Measurements from ENCODE around the gene OR4C11. TPM values are rescaled to one million over a fixed set of nuclear protein-coding genes. Genes with fewer than 3 reads are reported as not detected.

OR4C11 gene, protein sequence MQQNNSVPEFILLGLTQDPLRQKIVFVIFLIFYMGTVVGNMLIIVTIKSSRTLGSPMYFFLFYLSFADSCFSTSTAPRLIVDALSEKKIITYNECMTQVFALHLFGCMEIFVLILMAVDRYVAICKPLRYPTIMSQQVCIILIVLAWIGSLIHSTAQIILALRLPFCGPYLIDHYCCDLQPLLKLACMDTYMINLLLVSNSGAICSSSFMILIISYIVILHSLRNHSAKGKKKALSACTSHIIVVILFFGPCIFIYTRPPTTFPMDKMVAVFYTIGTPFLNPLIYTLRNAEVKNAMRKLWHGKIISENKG
- polyA plus RNA-seq (2013, experiment 1 of 2): not detected
- polyA plus RNA-seq (2013, experiment 2 of 2): not detected

DNA sequence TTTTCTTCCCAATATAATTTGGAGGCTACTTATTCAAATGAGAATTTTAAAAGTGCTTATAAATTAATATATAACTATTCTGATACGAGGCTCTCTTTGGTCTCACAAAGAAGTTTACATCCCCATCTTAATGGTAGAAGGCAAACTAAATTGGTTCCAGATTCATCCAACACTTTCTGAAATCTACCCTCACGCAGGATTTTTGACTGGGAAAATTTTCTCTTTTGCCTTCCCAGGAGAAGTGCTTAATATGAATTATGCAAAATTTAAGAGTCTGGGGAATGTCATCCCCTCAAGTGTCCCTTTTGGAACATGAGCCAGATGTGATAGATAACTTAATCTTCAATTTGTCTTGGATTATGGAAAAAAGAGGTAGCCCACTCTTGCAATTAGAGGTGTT lies at the start of gene OR4C11:
TSS of gene OR4C11 (minus strand) at position 101 of the 400 bp plus-strand sequence. CDS start 3,272 bp downstream, outside the sequence.
- WGBS: 71% methylated on average over 1 of the region's 2 CpGs
- no peaks in the 10 kb centered on the region for H3K36me3 ChIP-seq (ENCODE audit: insufficient read depth, low read length)
- H3K27ac ChIP-seq (ENCODE audit: low read depth, low read length): no peak within 1 kb of the TSS
- H3K4me1 ChIP-seq (ENCODE audit: insufficient read depth, low read length): no peaks in the 10 kb centered on the region
- H3K27me3 ChIP-seq (ENCODE audit: insufficient read depth, low read length): no peaks in the 10 kb centered on the region
- H3K4me3 ChIP-seq (ENCODE audit: low read length): no peak within 1 kb of the TSS
- peaks cover 61% of the 10 kb centered on the region for H3K9me3 ChIP-seq (ENCODE audit: insufficient read depth, low read depth, low read length)
- H3K9ac ChIP-seq (ENCODE audit: low read depth, low read length): no peak within 1 kb of the TSS

DNA sequence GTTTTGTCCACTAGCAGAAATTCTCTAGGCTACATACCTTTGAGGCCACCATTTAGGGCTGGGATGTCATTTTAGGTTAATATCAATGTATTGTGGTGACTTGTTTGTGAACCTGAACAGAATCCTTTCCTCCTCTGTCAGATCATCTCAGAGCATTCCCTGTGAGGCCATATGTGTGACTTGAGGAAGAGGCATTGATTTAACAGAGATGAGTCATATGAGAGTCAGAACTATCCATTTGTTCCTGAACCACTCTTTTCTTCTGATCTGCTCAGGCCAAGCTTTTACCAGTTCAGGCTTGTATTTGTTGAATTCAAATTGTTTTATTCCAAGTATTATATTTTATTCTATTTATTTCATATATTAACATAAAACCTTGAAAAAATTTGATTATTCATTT lies 47.7 kb upstream of the OR4C11 start:
- Histone ChIP-seq H3K4me1 (ENCODE audit: insufficient read depth, low read length) (no peaks in the 10 kb centered on the region), H3K9ac (ENCODE audit: low read depth, low read length) (no peak overlapping the region), H3K27ac (ENCODE audit: low read depth, low read length) (no peak overlapping the region), H3K9me3 (ENCODE audit: insufficient read depth, low read depth, low read length) (peaks cover 67% of the 10 kb centered on the region), H3K4me3 (ENCODE audit: low read length) (no peak overlapping the region), H3K36me3 (ENCODE audit: insufficient read depth, low read length) (no peaks in the 10 kb centered on the region), H3K27me3 (ENCODE audit: insufficient read depth, low read length) (no peaks in the 10 kb centered on the region)

DNA sequence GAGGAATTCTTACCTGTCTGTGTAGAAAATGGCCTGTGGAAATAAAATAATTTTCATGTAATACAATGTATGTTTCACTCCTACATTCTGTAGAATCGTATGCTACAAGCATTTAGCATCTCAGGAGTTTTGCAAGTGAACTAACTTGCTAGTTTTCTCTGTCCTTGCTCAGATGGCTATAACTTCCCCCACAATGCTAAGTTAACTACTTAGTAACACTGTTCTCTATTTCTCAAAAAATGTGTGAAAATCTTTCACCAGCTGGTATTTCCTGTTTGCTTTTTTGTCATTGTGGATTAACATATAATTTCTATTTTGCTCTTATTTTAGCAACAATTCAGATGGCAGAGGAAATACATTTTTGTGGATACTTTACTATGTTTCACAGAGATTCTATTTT lies 45.1 kb upstream of the OR4C11 start:
- Histone ChIP-seq H3K27ac (ENCODE audit: low read depth, low read length) (no peak overlapping the region), H3K27me3 (ENCODE audit: insufficient read depth, low read length) (no peaks in the 10 kb centered on the region), H3K4me1 (ENCODE audit: insufficient read depth, low read length) (no peaks in the 10 kb centered on the region), H3K36me3 (ENCODE audit: insufficient read depth, low read length) (no peaks in the 10 kb centered on the region), H3K4me3 (ENCODE audit: low read length) (no peak overlapping the region), H3K9ac (ENCODE audit: low read depth, low read length) (no peak overlapping the region), H3K9me3 (ENCODE audit: insufficient read depth, low read depth, low read length) (peaks cover 66% of the 10 kb centered on the region)
- WGBS: 67% methylated on average over 1 of the region's 1 CpG

DNA sequence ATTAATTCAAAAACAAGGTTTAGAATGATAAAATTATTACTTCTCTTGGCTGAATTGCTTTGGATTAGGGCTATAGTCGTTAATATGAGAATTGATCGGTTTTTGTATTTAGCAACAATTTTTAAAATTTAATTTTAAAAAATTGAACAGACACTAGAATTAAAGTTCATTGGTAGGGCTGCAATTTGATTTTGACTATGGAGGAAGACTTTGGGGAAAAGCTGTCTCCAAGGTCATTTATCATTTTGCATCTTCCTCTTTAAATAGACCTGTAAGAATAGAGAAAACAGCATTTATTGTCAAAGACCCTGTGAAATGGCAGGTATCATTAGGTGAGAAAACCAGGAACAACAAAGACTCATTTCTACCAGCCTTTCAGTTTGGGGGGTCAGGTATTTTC lies 40.6 kb upstream of the OR4C11 start, which contains the start of gene OR4S2:
TSS of gene OR4S2 (plus strand) at position 301 of the 400 bp plus-strand sequence. CDS start 2,577 bp downstream, outside the sequence.
- WGBS: no CpG with 5 or more reads among the region's 2 CpGs
- no peak within 1 kb of the TSS for H3K9ac ChIP-seq (ENCODE audit: low read depth, low read length)
- H3K4me1 ChIP-seq (ENCODE audit: insufficient read depth, low read length): no peaks in the 10 kb centered on the region
- H3K27ac ChIP-seq (ENCODE audit: low read depth, low read length): no peak within 1 kb of the TSS
- no peaks in the 10 kb centered on the region for H3K27me3 ChIP-seq (ENCODE audit: insufficient read depth, low read length)
- H3K36me3 ChIP-seq (ENCODE audit: insufficient read depth, low read length): no peaks in the 10 kb centered on the region
- H3K9me3 ChIP-seq (ENCODE audit: insufficient read depth, low read depth, low read length): peaks cover 64% of the 10 kb centered on the region
- H3K4me3 ChIP-seq (ENCODE audit: low read length): no peak within 1 kb of the TSS

DNA sequence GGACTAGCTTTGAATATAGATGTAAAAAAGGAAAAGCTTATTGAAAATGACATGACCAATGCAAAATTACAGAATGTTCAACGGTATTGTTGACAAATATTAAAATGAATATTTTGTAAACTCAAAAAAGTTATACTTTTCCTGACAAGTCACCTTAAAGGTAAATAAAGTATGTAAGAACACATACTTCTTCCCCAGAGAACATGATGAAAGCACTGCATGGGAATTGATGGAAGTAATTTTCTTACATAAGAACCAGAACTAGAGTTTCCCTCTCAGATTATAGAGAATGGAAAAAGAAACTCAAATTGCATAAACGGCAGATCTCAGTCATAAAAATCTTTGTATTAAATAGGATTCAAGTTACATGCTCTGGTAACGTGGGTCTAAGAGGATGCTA lies 27.4 kb upstream of the OR4C11 start, which contains the start of gene OR4P4:
TSS of gene OR4P4 (plus strand) at position 301 of the 400 bp plus-strand sequence.
- Histone ChIP-seq H3K4me3 (ENCODE audit: low read length) (no peak within 1 kb of the TSS), H3K9me3 (ENCODE audit: insufficient read depth, low read depth, low read length) (peaks cover 67% of the 10 kb centered on the region), H3K9ac (ENCODE audit: low read depth, low read length) (no peak within 1 kb of the TSS), H3K36me3 (ENCODE audit: insufficient read depth, low read length) (no peaks in the 10 kb centered on the region), H3K27ac (ENCODE audit: low read depth, low read length) (no peak within 1 kb of the TSS), H3K27me3 (ENCODE audit: insufficient read depth, low read length) (no peaks in the 10 kb centered on the region), H3K4me1 (ENCODE audit: insufficient read depth, low read length) (no peaks in the 10 kb centered on the region)
- no CpG with 5 or more reads among the region's 3 CpGs for WGBS

DNA sequence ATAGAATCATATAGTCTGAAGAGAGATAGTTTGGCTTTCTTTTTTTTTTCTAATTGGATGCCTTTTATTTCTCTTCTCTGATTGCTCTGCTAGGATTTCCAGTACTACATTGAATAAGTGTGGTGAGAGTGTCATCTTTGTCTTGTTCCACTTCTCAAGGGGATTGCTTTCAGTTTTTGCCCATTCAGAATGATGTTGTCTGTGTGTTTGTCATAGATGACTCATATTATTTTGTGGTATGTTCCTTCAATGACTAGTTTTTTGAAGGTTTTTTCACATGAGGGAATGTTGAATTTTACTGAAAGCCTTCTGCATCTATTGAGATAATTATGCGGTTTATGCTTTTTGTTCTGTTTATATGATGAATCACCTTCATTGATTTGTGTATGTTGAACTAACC lies 17.1 kb upstream of the OR4C11 start:
- no peaks in the 10 kb centered on the region for H3K27me3 ChIP-seq (ENCODE audit: insufficient read depth, low read length)
- no peaks in the 10 kb centered on the region for H3K36me3 ChIP-seq (ENCODE audit: insufficient read depth, low read length)
- H3K27ac ChIP-seq (ENCODE audit: low read depth, low read length): no peak overlapping the region
- no peak overlapping the region for H3K9ac ChIP-seq (ENCODE audit: low read depth, low read length)
- H3K4me1 ChIP-seq (ENCODE audit: insufficient read depth, low read length): no peaks in the 10 kb centered on the region
- 100% methylated on average over 1 of the region's 1 CpG for WGBS
- peaks cover 26% of the 10 kb centered on the region for H3K9me3 ChIP-seq (ENCODE audit: insufficient read depth, low read depth, low read length)
- no peak overlapping the region for H3K4me3 ChIP-seq (ENCODE audit: low read length)

DNA sequence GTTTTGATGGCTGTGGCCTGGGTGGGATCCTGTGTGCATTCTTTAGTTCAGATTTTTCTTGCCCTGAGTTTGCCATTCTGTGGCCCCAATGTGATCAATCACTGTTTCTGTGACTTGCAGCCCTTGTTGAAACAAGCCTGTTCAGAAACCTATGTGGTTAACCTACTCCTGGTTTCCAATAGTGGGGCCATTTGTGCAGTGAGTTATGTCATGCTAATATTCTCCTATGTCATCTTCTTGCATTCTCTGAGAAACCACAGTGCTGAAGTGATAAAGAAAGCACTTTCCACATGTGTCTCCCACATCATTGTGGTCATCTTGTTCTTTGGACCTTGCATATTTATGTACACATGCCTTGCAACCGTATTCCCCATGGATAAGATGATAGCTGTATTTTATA lies 34.9 kb downstream of the OR4C11 start:
- H3K9me3 ChIP-seq (ENCODE audit: insufficient read depth, low read depth, low read length): peaks cover 94% of the 10 kb centered on the region
- no peak overlapping the region for H3K4me3 ChIP-seq (ENCODE audit: low read length)
- H3K27ac ChIP-seq (ENCODE audit: low read depth, low read length): no peak overlapping the region
- no peaks in the 10 kb centered on the region for H3K4me1 ChIP-seq (ENCODE audit: insufficient read depth, low read length)
- 60% methylated on average over 1 of the region's 1 CpG for WGBS
- H3K36me3 ChIP-seq (ENCODE audit: insufficient read depth, low read length): no peaks in the 10 kb centered on the region
- H3K27me3 ChIP-seq (ENCODE audit: insufficient read depth, low read length): no peaks in the 10 kb centered on the region
- H3K9ac ChIP-seq (ENCODE audit: low read depth, low read length): no peak overlapping the region

DNA sequence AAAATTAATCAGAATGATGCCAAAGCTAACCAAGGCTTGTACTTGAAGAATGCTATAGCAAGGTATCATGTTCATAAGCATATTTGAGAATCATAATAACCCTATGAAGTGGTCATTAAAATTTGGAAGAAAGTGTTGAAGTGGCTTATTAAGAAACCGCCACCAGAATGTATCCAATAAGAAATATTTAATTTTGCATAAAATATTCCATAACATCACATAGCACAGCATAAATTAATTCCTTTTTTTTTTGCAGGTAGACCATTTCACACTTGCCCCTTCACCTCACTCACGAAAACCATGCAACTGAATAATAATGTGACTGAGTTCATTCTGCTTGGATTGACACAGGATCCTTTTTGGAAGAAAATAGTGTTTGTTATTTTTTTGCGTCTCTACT lies 35.6 kb downstream of the OR4C11 start, which contains the start of gene OR4C16:
TSS of gene OR4C16 (plus strand) at position 301 of the 400 bp plus-strand sequence. CDS start at position 301, 0 bp downstream.
- Histone ChIP-seq H3K36me3 (ENCODE audit: insufficient read depth, low read length) (no peaks in the 10 kb centered on the region), H3K4me1 (ENCODE audit: insufficient read depth, low read length) (no peaks in the 10 kb centered on the region), H3K9ac (ENCODE audit: low read depth, low read length) (no peak within 1 kb of the TSS), H3K9me3 (ENCODE audit: insufficient read depth, low read depth, low read length) (peaks cover 89% of the 10 kb centered on the region), H3K27me3 (ENCODE audit: insufficient read depth, low read length) (no peaks in the 10 kb centered on the region), H3K4me3 (ENCODE audit: low read length) (no peak within 1 kb of the TSS), H3K27ac (ENCODE audit: low read depth, low read length) (no peak within 1 kb of the TSS)
- WGBS: 89% methylated on average over 1 of the region's 3 CpGs

DNA sequence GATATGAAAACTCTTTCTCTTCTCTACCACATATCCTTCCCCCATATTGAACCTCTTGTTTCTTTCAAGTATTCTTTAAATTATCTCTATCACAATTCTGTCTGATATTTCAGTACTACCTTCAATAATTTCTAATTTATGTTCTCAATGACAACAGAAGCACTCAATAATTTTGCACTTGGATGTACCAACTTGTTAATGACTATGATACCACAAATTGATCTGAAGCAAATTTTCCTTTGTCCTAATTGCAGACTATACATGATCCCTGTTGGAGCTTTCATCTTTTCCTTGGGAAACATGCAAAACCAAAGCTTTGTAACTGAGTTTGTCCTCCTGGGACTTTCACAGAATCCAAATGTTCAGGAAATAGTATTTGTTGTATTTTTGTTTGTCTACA lies 53.3 kb downstream of the OR4C11 start, which contains the start of gene OR4C15:
TSS of gene OR4C15 (plus strand) at position 301 of the 400 bp plus-strand sequence. CDS start at position 301, 0 bp downstream.
- Histone ChIP-seq H3K27ac (ENCODE audit: low read depth, low read length) (no peak within 1 kb of the TSS), H3K9me3 (ENCODE audit: insufficient read depth, low read depth, low read length) (peaks cover 95% of the 10 kb centered on the region), H3K27me3 (ENCODE audit: insufficient read depth, low read length) (no peaks in the 10 kb centered on the region), H3K4me3 (ENCODE audit: low read length) (no peak within 1 kb of the TSS; the same call in 1 of the 2 replicates), H3K4me1 (ENCODE audit: insufficient read depth, low read length) (no peaks in the 10 kb centered on the region), H3K9ac (ENCODE audit: low read depth, low read length) (no peak within 1 kb of the TSS), H3K36me3 (ENCODE audit: insufficient read depth, low read length) (no peaks in the 10 kb centered on the region)
